GM21360 (cell line): ENCODE measurements around the gene SLC39A11.
"Not testable (repeated sequence)": the region's sequence is repeated elsewhere in the genome, so short reads cannot be mapped to it uniquely, and the experiment has no call there.

ENCODE experiments used
- ATAC-seq: cut with Tn5 transposase; IDR thresholded peaks from one replicate; pipeline ENCODE4 v1.9.1; 2021; ENCODE audit warnings: mild to moderate bottlenecking, moderate library complexity; ENCODE audit not compliant: unreplicated experiment

Gene SLC39A11

DNA sequence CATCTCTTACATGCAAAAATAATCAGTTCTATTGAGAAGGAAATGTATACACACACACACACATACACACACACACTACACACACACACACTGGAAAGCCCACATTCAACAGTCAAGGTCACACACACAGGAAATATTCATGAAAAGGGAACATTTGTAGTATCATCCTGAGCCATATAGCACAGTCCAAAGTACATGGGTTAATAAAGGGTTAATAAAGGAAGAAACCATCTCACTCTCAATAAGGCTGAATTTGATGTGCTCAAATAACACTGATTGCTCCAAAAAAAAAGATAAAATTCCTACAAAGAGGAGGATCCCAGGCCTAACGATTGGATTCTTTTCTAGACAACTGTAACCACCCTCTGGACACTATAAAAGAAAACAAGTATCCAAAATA lies 164.7 kb downstream of the SLC39A11 start:
- ATAC-seq = no peak

- ATAC-seq = no peak
Measured at GRCh38 chr17:72927146-72927545, 165.3 kb downstream of the SLC39A11 start.

GRCh38 chr17:72926171-72926570 lies 166.3 kb downstream of the SLC39A11 start:
- ATAC-seq = no peak

- no peak for ATAC-seq
Measured at GRCh38 chr17:72924196-72924595, 168.3 kb downstream of the SLC39A11 start.

- no peak for ATAC-seq
Measured at GRCh38 chr17:72922219-72922618, 170.3 kb downstream of the SLC39A11 start.

DNA sequence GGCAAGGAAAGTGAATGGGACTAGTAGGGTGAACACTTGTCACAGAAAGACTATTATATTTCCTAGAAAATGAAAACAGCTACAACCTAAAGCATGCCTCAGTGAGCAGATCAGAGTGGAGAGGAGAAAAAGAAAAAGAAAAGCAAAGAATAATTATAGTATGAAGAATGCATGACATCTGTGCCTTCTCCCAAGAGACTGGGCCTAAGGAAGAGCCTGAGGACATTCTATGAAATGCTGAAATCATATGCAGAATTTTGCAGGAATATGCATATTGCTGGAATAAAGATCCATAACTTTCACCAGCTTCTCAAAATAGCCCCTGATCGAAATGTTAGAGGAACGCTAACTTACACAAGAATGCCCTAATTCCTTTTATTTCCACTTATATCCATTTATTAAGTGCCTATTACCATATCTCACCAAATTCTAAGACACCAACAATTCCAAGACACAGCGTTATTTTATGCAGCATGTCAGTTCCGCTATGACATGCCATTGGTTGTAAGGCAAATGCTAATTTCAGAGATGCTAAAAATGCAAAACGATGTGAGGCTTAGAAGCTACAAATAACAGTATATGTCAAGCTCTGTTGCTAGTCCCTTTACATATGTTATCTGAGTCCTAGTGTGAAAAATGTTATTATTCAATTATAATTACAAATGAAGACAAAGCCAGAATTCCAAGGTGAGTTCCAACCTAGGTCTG lies 171.0 kb downstream of the SLC39A11 start:
- no peak for ATAC-seq

DNA sequence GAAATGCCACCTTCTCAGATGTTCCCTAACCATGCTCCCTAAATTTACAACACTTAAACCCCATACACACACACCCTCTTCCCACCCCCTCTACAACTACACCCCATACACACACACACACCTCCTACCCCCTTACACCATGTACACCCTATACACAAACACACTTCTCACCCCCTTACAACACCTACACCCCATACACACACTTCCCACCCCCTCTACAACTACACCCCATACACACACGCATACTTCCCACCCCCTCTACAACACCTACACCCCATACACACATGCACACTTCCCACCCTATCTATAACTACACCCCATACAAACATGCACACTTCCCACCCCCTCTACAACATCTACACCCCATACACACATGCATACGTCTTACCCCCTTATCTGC lies 172.0 kb downstream of the SLC39A11 start:
- no peak for ATAC-seq

GRCh38 chr17:72916991-72917390 lies 175.5 kb downstream of the SLC39A11 start:
- ATAC-seq = no peak

DNA sequence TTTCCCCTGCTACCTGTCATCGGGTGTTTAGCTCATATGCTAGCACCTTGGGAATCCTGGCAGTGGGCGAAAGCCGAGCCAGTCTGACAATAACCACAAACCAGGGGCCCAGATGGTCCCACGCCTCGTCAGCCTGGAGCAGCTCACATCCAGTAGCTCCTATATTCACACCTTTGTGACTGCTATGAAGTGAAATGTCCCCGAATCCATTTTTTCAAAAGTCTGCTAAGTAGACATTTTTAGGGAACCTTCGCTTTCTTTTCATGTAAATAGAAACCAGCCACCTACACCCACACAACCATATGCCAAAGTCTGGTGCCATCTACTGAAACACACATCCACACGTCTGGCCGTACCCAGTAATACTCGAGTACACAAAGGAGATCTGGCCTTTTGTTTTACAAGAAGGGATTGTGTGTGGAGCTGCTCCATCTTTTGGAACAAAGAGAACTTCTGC lies 176.8 kb downstream of the SLC39A11 start:
- no peak for ATAC-seq

DNA sequence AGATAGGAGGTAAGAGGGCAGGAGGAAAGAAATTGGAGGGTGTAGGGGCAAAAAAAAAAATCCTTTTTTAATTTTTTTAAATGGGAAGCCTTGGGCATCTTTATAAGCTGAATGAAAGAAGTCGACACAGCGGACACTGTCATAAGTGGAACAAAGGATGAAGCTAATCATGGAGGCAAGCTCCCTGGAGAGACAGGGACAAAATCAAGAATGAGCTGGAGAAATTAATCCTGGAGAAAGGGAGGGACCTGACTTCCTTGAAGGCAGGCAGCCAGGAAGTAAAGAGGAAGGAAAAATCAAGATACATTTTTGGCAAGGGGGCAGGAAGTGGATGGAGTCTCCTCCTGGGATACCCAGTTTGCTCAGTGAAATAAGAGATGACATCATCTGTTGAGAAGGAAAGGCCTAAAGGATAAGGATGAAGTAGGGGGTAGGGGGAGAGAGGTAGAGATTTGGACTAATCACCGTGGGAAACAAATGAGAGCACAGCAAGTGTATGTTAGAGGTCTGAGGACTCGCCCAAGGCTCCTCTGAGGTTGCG lies 179.3 kb downstream of the SLC39A11 start:
- no peak for ATAC-seq

DNA sequence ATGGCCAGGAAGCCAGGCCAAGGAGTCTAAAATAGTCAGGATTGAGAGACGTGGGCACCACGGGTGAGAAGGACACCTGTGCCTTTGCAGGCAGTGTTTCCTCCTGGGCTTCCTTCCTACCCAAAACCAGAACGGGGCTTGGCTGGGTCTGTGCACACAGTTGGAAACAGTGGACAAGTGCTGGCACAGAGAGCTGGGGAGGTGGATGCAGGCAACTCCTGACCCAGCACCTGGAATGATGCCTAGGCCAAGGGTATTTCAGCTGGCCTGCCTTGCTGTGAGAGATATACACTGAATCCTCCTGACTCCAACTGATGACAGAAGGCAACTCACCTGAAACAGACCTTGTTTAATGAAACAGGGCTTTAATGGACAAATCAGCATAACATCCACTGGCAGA lies 186.2 kb downstream of the SLC39A11 start:
- ATAC-seq = no peak

GRCh38 chr17:72903522-72903921 lies 189.0 kb downstream of the SLC39A11 start:
- ATAC-seq = no peak

DNA sequence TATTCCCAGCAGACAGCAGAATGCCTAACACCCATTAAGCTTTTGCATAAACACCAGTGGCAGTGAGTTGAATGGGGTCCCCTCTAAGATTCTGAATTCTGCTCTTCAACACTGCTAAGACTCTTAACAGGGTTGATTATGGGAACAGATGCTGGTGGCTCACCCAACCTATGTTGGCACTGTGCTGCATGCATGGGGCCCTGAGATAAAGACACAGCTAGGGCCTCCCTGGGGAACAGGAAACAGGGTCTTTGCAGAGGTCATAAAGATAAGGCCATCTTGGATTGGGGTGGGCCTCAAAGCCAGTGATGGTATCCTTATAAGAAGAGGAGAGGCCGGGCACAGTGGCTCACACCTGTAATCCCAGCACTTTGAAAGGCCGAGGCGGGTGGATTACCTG lies 190.8 kb downstream of the SLC39A11 start:
- ATAC-seq = no peak

- no peak for ATAC-seq
Measured at GRCh38 chr17:72901083-72901482, 191.4 kb downstream of the SLC39A11 start.

- ATAC-seq = no peak
Measured at GRCh38 chr17:72900654-72900971, 191.9 kb downstream of the SLC39A11 start.

- ATAC-seq = no peak
Measured at GRCh38 chr17:72898725-72899124, 193.8 kb downstream of the SLC39A11 start.

GRCh38 chr17:72896288-72896687 lies 196.2 kb downstream of the SLC39A11 start:
- not testable (repeated sequence) for ATAC-seq

DNA sequence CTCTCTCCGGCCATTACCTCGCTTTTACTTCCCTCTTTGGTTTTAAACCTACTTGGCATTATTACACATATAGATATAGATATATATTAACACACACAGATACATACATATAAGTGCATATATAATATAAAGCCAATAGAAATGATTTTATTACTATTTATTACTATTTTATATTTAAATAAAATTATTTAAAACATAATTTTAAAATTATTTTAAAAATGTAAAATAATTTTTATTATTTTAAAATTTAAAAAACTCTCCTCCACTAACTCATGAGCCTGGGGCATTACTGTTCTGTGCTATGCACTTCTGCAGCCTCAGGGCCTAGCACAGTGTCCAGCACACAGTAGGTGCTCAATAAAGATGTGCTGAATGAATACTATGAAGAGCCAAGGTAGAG lies 200.9 kb downstream of the SLC39A11 start:
- ATAC-seq = no peak

- ATAC-seq = no peak
Measured at GRCh38 chr17:72890711-72891110, 201.8 kb downstream of the SLC39A11 start.

DNA sequence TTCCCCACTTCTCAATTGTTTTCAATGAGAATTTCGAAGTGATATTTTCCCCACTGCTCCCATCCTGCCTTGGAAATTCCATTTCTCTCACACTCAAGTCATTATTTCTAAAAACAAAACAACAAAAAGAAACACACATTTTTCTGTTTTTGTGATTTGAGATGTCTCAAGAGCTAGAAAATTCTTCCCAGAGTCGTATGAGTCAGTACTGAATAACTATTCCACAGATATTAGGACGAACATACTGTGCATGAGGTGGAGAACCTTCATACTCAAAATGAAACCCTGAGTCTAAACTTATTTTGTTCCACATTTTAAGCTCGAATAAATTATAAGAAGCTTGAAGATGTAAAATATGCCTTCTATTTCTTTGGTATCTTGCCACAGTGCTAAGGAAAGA lies 204.6 kb downstream of the SLC39A11 start:
- no peak for ATAC-seq

DNA sequence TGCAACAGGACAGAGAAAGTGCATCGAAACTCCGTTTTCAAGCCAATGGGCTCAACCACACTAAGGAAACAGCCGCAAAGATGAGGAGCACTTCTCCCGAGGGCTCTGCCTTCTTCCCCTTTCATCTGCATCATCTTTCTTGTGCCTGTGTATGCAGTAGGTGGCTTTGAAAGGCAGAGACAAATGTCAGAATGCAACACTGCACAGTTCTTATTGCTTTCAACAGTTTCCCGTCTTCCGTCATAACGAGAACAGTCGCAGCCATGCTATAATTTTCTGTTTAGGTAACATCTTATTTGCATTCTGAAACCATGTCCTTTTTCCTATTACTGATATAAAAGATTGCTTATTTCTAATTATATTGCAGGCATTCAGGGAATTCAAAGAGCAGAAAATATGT lies 205.2 kb downstream of the SLC39A11 start:
- no peak for ATAC-seq

GRCh38 chr17:72886622-72887021 lies 205.9 kb downstream of the SLC39A11 start:
- ATAC-seq = no peak

GRCh38 chr17:72884066-72884465 lies 208.4 kb downstream of the SLC39A11 start:
- ATAC-seq = no peak
